SJCRH30 (cell line): ENCODE data around the gene ACTRT3. TPM values are rescaled to one million over a fixed set of nuclear protein-coding genes. Genes with fewer than 3 reads are reported as not detected.
A peak's percentile ranks its signal among the peaks of the same experiment; 100 is the strongest.

Experiments used
- DNase-seq, 2 experiments: peaks; one replicate each; pipeline ENCODE4 v3.0.0-alpha.2; 2015 to 2020
- H3K27ac ChIP-seq: fragments of 250-450 bp; sonication (Bioruptor Pico); 2 replicates; pipeline ENCODE4 v1.5.1; 2020; ENCODE audit warnings: mild to moderate bottlenecking, moderate library complexity
- H3K27me3 ChIP-seq: fragments of 250-450 bp; sonication (Bioruptor Pico); 2 replicates; pipeline ENCODE4 v1.5.1; 2020; ENCODE audit warnings: mild to moderate bottlenecking, moderate library complexity
- H3K36me3 ChIP-seq: fragments of 250-450 bp; sonication (Bioruptor Pico); 2 replicates; pipeline ENCODE4 v1.5.1; 2020; ENCODE audit warnings: mild to moderate bottlenecking, moderate library complexity
- H3K4me1 ChIP-seq: fragments of 250-450 bp; sonication (Bioruptor Pico); 2 replicates; pipeline ENCODE4 v1.5.1; 2020; ENCODE audit warnings: mild to moderate bottlenecking, moderate library complexity
- H3K4me3 ChIP-seq: fragments of 250-450 bp; sonication (Bioruptor Pico); 2 replicates; pipeline ENCODE4 v1.5.1; 2020; ENCODE audit warnings: mild to moderate bottlenecking, moderate library complexity
- H3K9me3 ChIP-seq: fragments of 250-450 bp; sonication (Bioruptor Pico); replicated peaks from 2 replicates; pipeline ENCODE4 v1.5.1; 2020; ENCODE audit warnings: mild to moderate bottlenecking, moderate library complexity
- total RNA-seq: library from RNA; depleted of rRNA; stranded (reverse); fragments of >200 nt; shearing (Covaris generic); gene quantifications from 2 replicates; pipeline ENCODE4 v1.2.3, GENCODE V29; 2014; rRNA removed

The ACTRT3 gene
- total RNA-seq = not detected in 2 replicates

DNA sequence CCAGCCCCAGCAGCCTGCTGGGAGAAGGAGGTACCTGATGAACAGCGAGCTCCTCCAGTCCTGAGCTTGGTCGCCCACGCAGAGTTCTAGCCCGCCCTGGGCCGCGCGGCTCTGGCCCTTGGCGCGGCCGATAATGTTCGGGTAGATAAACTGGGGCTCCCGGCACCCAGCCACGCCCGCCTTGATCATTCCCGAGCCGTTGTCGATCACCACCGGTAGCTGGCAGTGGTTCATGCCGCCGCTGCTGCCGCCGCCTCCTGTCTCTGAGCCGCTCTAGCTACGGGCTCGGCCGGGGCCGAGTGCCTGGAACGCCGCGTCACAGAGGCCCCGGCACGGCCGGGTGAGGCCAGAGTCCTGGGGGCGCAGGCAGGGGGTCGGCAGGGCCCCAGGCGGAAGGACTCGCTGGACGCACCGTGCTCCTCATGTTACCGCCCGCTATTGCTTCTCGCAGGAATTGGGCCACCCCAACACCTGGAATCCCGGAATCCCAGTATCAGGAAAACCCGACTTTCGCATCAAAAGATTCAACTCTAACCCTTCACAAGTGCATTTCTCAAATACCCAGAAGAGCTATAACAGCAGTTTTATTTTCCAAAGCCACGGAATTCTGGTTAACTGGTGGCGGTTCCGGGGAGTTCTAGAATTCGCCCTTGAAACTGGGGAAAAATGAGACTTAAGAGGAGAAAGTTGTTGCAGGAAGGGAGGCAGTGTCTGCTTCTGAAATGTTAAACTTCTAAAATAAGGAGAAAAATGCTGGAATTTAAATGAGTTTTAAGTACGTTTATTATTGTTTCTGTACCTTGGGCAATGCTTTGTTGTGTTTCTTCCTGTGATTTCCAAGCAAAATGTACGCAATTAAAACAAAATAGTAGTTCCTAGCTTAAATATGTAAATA, at the start of gene ACTRT3:
ACTRT3 (minus strand) TSS at position 275 of the 895 bp plus-strand sequence; CDS start at position 234, 41 bp downstream.
- Histone ChIP-seq H3K4me1 (no peaks in the 10 kb centered on the region), H3K27me3 (no peaks in the 10 kb centered on the region), H3K36me3 (no peaks in the 10 kb centered on the region), H3K9me3 (no peaks in the 10 kb centered on the region), H3K27ac (no peak within 1 kb of the TSS), H3K4me3 (no peak within 1 kb of the TSS)
- DNase-seq = no peak

DNA sequence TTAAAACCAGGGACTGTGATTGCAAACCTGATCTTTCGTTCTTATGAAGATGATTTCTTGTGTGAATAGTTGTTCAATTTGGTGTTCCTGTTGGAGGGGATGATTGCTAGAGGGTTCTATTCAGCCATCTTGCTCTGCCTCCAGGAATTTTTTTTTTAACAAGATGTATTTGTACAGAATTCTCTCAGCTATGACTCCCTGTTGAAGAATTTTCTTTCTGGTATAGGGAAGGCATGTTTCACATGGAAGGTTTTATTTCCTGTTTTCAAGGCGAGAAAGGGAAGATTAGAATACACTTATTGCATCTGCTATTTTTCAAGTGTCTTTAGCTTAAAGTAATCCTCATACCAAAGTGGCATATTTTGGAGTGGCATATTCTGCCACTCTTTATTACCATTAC, 49.0 kb upstream of the ACTRT3 start:
- no peak for DNase-seq
- peaks cover 6% of the 10 kb centered on the region; the same call in 1 of the 2 replicates for H3K9me3 ChIP-seq
- no peaks in the 10 kb centered on the region for H3K27me3 ChIP-seq
- no peak overlapping the region for H3K27ac ChIP-seq
- H3K36me3 ChIP-seq = no peaks in the 10 kb centered on the region
- no peak overlapping the region for H3K4me3 ChIP-seq
- H3K4me1 ChIP-seq = no peaks in the 10 kb centered on the region

DNA sequence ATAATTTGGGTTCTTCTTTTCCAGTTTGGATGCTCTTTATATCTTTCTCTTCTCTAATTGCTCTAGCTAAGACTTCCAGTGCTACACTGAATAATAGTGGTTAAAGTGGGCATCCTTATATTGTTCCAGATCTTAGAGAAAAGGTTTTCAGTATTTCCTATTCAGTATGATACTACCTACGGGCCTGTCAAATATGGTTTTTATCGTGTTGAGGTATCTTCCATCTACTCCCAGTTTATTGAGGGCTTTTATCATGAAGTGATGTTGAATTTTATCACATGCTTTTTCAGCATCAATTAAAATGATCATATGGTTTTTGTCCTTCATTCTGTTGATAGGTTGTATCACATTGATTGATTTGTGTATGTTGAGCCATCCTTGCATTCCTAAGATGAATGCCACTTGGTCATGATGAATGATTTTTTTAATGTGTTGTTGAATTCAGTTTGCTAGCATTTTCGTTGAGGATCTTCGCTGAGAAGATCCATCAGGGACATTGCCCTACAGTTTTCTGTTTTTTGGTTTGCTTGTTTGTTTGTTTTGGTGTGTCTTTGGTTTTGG, 46.3 kb upstream of the ACTRT3 start:
- no peaks in the 10 kb centered on the region for H3K36me3 ChIP-seq

GRCh38 chr3:169813757-169814517, 44.6 kb upstream of the ACTRT3 start:
- no peaks in the 10 kb centered on the region for H3K27me3 ChIP-seq
- H3K4me1 ChIP-seq = no peaks in the 10 kb centered on the region
- H3K4me3 ChIP-seq = peak overlapping the region; percentile 69
- no peaks in the 10 kb centered on the region for H3K36me3 ChIP-seq
- DNase-seq = peak; percentile 34 to 45
- H3K9me3 ChIP-seq = peaks cover 6% of the 10 kb centered on the region; the same call in 1 of the 2 replicates
- H3K27ac ChIP-seq = no peak overlapping the region; the same call in 1 of the 2 replicates

More for the DNA sequence above, 46.3 kb upstream of the ACTRT3 start:
- DNase-seq = no peak
- Histone ChIP-seq H3K27ac (no peak overlapping the region), H3K4me1 (no peaks in the 10 kb centered on the region), H3K4me3 (no peak overlapping the region), H3K9me3 (peaks cover 6% of the 10 kb centered on the region; the same call in 1 of the 2 replicates), H3K27me3 (no peaks in the 10 kb centered on the region)

DNA sequence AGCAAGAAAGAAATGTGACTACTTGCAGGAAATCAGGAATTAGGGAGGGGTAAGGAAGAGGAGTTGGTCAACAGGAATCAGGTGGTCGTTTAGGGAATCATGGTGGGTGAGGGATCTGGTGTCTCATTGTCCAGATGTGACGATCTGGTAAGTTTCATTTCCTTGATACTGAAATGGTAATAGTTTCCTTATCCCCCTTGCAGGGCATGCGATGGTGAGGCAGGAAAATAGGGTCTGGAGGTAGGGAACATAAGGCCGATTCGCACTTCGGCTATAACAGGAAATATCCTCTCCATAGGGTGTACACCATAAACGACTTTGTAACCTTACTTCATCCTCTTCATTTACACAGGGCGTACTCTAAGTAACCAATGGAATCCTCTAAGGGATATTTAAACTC, 43.9 kb upstream of the ACTRT3 start:
- H3K36me3 ChIP-seq = no peaks in the 10 kb centered on the region
- no peaks in the 10 kb centered on the region for H3K4me1 ChIP-seq
- H3K4me3 ChIP-seq = peak overlapping the region; percentile 69
- DNase-seq = no peak
- H3K9me3 ChIP-seq = peaks cover 6% of the 10 kb centered on the region; the same call in 1 of the 2 replicates
- peak overlapping the region; percentile 79 for H3K27ac ChIP-seq
- no peaks in the 10 kb centered on the region for H3K27me3 ChIP-seq

GRCh38 chr3:169812332-169813235, 43.2 kb upstream of the ACTRT3 start, which contains the start of the genes LRRC34 and LRRIQ4:
Gene LRRC34, minus strand, starts transcription at chr3:169812904. Its CDS starts 356 bp downstream, at chr3:169812548.
Gene LRRIQ4, plus strand, starts transcription at chr3:169812870. Its CDS starts 9,052 bp downstream, at chr3:169821922.
- H3K36me3 ChIP-seq = no peaks in the 10 kb centered on the region
- DNase-seq = peak; percentile 84
- H3K27me3 ChIP-seq = no peaks in the 10 kb centered on the region
- H3K4me1 ChIP-seq = no peaks in the 10 kb centered on the region
- H3K4me3 ChIP-seq = peak within 1 kb of the TSS; percentile 69
- peak within 1 kb of the TSS; percentile 79 for H3K27ac ChIP-seq
- H3K9me3 ChIP-seq = peaks cover 6% of the 10 kb centered on the region; the same call in 1 of the 2 replicates

GRCh38 chr3:169811631-169812331, 42.4 kb upstream of the ACTRT3 start:
- Histone ChIP-seq H3K9me3 (peaks cover 6% of the 10 kb centered on the region; the same call in 1 of the 2 replicates), H3K4me1 (no peaks in the 10 kb centered on the region), H3K36me3 (no peaks in the 10 kb centered on the region), H3K27me3 (no peaks in the 10 kb centered on the region), H3K27ac (peak overlapping the region; percentile 79), H3K4me3 (peak overlapping the region; percentile 69)
- DNase-seq = peak; percentile 14 to 44

DNA sequence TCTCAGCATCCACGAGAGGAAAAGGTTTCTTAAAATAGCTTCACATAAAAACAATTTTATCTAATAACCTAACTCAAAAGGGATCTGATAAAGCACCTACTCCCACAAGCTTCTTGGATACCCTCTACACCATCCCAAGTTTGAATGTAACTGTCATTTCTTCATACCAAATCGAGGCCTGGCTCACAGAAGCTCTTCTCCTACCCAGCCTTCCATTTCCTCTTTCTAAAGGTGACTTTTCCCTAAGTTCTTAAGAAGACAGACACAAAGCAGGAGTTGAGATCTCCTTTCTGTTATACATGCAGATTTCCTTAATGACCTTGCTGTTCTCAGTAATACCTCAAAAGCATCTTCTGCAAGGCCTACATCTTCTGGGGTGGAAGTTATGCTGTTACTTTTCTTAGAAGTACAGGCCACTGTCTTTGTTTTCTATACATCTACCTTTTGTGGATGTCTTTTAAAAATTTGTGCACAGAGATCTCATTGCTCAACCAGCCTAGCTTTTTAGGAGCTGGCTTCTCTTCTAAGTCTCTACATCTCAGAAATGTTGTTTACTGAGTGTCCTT, 40.0 kb upstream of the ACTRT3 start:
- H3K4me1 ChIP-seq = no peaks in the 10 kb centered on the region
- H3K27me3 ChIP-seq = no peaks in the 10 kb centered on the region
- no peaks in the 10 kb centered on the region for H3K9me3 ChIP-seq
- no peaks in the 10 kb centered on the region for H3K36me3 ChIP-seq
- no peak for DNase-seq
- no peak overlapping the region for H3K27ac ChIP-seq
- H3K4me3 ChIP-seq = no peak overlapping the region

GRCh38 chr3:169804681-169805080, 35.3 kb upstream of the ACTRT3 start:
- Histone ChIP-seq H3K36me3 (no peaks in the 10 kb centered on the region), H3K4me3 (no peak overlapping the region), H3K9me3 (no peaks in the 10 kb centered on the region), H3K27ac (no peak overlapping the region), H3K4me1 (no peaks in the 10 kb centered on the region), H3K27me3 (no peaks in the 10 kb centered on the region)
- DNase-seq = no peak

GRCh38 chr3:169792359-169792758, 23.0 kb upstream of the ACTRT3 start:
- no peak for DNase-seq
- H3K27me3 ChIP-seq = no peaks in the 10 kb centered on the region
- H3K27ac ChIP-seq = no peak overlapping the region
- no peak overlapping the region for H3K4me3 ChIP-seq
- peaks cover 22% of the 10 kb centered on the region for H3K36me3 ChIP-seq
- no peaks in the 10 kb centered on the region for H3K9me3 ChIP-seq
- H3K4me1 ChIP-seq = no peaks in the 10 kb centered on the region

DNA sequence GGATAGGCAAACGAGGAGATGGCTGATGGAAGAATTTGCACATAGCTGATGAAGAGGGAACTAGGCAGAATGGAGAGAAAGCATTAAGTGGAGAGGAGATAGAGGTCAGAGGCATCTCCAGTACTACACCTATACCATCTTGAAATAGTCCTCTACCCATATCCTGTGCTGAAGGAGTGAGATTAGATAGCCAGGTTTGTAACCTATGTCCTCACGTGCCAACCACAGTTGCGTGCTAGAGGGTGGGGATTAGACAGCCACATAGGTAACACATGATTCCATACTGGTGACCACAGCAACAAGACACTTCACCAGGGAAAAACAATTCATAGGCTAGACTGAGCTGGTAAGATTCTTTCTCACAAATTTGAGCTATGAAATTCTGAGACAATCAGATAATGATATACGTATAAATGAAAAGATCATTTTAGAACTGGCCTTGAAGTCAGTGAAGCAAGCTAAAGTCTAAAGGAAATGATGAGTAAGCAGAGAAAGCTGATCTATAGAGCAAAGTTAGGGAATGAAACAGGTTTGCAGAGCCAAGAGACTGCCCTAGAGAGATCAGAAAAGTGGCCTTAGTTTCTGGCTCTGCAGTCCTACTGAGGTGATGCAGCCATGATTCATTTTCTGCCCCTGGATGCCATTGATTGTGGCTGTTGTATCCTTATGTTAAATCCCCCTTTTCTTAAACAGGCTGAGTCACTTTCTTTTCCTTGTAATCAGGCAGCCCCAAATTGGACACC, 21.5 kb upstream of the ACTRT3 start:
- Histone ChIP-seq H3K9me3 (no peaks in the 10 kb centered on the region), H3K27me3 (no peaks in the 10 kb centered on the region), H3K4me3 (no peak overlapping the region), H3K27ac (no peak overlapping the region), H3K36me3 (peaks cover 34% of the 10 kb centered on the region), H3K4me1 (no peaks in the 10 kb centered on the region)
- no peak for DNase-seq

GRCh38 chr3:169790219-169790618, 20.9 kb upstream of the ACTRT3 start:
- Histone ChIP-seq H3K27me3 (no peaks in the 10 kb centered on the region), H3K4me3 (no peak overlapping the region), H3K27ac (no peak overlapping the region), H3K9me3 (no peaks in the 10 kb centered on the region), H3K36me3 (peaks cover 38% of the 10 kb centered on the region), H3K4me1 (no peaks in the 10 kb centered on the region)
- no peak for DNase-seq
